Esophagus muscularis mucosa (tissue), 4 donors: ENCODE data around the gene GRIK1. TPM values are rescaled to one million over a fixed set of nuclear protein-coding genes. Genes with fewer than 3 reads are reported as not detected.
A peak's percentile ranks its signal among the peaks of the same experiment; 100 is the strongest.

ENCODE experiments used
- DNase-seq: peaks from one replicate; pipeline ENCODE4 v3.0.0-alpha.2; 2017; ENCODE audit errors: extremely low spot score
- H3K27ac ChIP-seq, 4 donors: fragments of 200-600 bp; sonication (generic); replicated peaks in 1 of 4; 1 replicate in 3 of 4; 2 replicates in 1 of 4; pipeline ENCODE4 v1.5.1; 2016 to 2019; ENCODE audit warnings: mild to moderate bottlenecking in 1 of 4
- H3K27me3 ChIP-seq, 4 donors: fragments of 200-600 bp; sonication (generic); one replicate each; pipeline versions ENCODE4 v1.5.1 to v1.6.0; 2016 to 2019
- H3K36me3 ChIP-seq, 4 donors: fragments of 200-600 bp; sonication (generic); one replicate each; pipeline ENCODE4 v1.5.1; 2016 to 2019
- H3K4me1 ChIP-seq, 4 donors: fragments of 200-600 bp; sonication (generic); one replicate each; pipeline ENCODE4 v1.5.1; 2016 to 2019
- H3K4me3 ChIP-seq, 4 donors: fragments of 200-600 bp; sonication (generic); 1 replicate in 2 of 4; 2 replicates in 2 of 4; pipeline ENCODE4 v1.5.1; 2016 to 2019; ENCODE audit warnings: mild to moderate bottlenecking in 4 of 4, moderate library complexity in 1 of 4
- H3K9me3 ChIP-seq, 4 donors: fragments of 200-600 bp; sonication (generic); 1 replicate in 3 of 4; 2 replicates in 1 of 4; pipeline ENCODE4 v1.5.1; 2016 to 2019
- EP300 ChIP-seq: sonication (generic); formaldehyde crosslinking; IDR thresholded peaks from one replicate; pipeline ENCODE4 v1.6.1; 2017; ENCODE audit warnings: antibody characterized with exemption
- POLR2A ChIP-seq: fragments of 450-650 bp; IDR thresholded peaks from one replicate; pipeline ENCODE4 v1.6.1; 2017; ENCODE audit warnings: antibody characterized with exemption, moderate library complexity, mild to moderate bottlenecking, low read depth
- POLR2AphosphoS5 ChIP-seq, 2 donors: sonication (generic); formaldehyde crosslinking; IDR thresholded peaks; one replicate each; pipeline ENCODE4 v1.6.1; 2017; ENCODE audit warnings: antibody characterized with exemption in 2 of 2
- WGBS: methylation state at CpG from one replicate; pipeline ENCODE4 v1.1.5; 2018; 5-methylcytosine and 5-hydroxymethylcytosine counted together
- intact Hi-C: fragments of 100-400 bp; cut with DNase I; formaldehyde crosslinking; loops from one replicate; pipeline ENCODE4 v1.15.1; 2023
- total RNA-seq, 4 donors: library from RNA; depleted of rRNA; stranded (reverse); fragments of >200 nt; gene quantifications; one replicate each; pipeline versions ENCODE4 v1.1.0 to v1.2.1, GENCODE V29; 2016
- TF ChIP-seq, protein P1 (sequence below), 3 experiments: fragments of 200-600 bp in 2 of 3; fragments of 450-650 bp in 1 of 3; sonication (generic) in 2 of 3; IDR thresholded peaks; one replicate each; pipeline ENCODE4 v1.5.1; 2017 to 2019; ENCODE audit warnings: antibody characterized with exemption in 3 of 3, mild to moderate bottlenecking in 2 of 3, moderate library complexity in 1 of 3

The GRIK1 gene
- total RNA-seq, 4 donors from 2014 or later = 0.19 to 0.40 (median 0.33) TPM; not detected in 1

DNA sequence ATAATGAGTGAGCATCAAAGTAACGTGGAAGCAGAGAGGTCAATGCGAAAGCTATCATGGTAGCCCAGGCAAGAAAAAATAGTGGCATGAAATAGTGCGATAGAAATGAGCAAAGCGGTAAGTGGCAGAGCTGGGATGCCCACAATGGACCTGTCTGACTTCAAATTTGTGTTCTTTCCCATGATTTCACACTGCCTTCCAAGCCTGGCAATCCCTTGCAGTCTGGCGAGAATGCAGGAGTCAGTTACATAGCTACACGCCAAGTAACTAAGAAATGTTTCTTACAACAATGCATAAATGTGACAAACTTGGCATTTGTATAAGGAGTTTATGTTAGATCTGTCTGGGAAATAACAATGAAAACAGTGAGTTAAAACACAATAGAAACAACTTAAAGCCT is 82.6 kb downstream of the GRIK1 start:
- Histone ChIP-seq H3K4me3 (no peak overlapping the region), H3K27ac (no peak overlapping the region), H3K36me3 (no peaks in the 10 kb centered on the region), H3K27me3 (peaks cover 0 to 7% (median 0%) of the 10 kb centered on the region in 4 donors), H3K9me3 (no peaks in the 10 kb centered on the region), H3K4me1 (no peaks in the 10 kb centered on the region)
- TF ChIP-seq, protein P1, sequence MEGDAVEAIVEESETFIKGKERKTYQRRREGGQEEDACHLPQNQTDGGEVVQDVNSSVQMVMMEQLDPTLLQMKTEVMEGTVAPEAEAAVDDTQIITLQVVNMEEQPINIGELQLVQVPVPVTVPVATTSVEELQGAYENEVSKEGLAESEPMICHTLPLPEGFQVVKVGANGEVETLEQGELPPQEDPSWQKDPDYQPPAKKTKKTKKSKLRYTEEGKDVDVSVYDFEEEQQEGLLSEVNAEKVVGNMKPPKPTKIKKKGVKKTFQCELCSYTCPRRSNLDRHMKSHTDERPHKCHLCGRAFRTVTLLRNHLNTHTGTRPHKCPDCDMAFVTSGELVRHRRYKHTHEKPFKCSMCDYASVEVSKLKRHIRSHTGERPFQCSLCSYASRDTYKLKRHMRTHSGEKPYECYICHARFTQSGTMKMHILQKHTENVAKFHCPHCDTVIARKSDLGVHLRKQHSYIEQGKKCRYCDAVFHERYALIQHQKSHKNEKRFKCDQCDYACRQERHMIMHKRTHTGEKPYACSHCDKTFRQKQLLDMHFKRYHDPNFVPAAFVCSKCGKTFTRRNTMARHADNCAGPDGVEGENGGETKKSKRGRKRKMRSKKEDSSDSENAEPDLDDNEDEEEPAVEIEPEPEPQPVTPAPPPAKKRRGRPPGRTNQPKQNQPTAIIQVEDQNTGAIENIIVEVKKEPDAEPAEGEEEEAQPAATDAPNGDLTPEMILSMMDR (IDR thresholded peaks at IDR 0.05) = no peak
- TF ChIP-seq EP300 = no peak
- TF ChIP-seq POLR2AphosphoS5 (IDR thresholded peaks at IDR 0.05) = no peak
- TF ChIP-seq POLR2A = no peak
- intact Hi-C loops = no loop called here
- WGBS = 90% methylated on average over 6 of the region's 6 CpGs
- no peak for DNase-seq

DNA sequence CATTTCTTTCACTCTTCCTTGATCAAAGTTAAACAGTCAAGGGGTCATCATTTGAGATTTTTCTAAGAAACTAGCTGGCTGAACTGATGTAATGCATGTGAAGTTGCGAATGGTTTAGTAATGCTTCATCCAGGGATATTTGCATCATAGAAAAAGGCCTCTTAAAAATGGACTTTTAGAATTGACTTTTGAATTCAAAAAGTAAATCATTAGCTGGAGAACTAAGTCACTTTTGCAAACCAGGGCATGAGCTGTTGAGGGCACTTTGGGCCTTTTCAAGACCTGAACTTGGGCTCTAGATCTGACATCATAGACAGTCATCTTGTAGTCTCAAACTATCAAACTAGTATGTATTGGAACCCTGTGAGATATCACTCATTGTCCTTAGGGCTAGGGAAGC is 85.0 kb downstream of the GRIK1 start:
- no peaks in the 10 kb centered on the region for H3K36me3 ChIP-seq
- H3K27me3 ChIP-seq = peaks cover 0 to 7% (median 0%) of the 10 kb centered on the region in 4 donors
- intact Hi-C loops = no loop called here
- no peak for DNase-seq
- no peak overlapping the region for H3K27ac ChIP-seq
- no peaks in the 10 kb centered on the region for H3K4me1 ChIP-seq
- H3K9me3 ChIP-seq = no peaks in the 10 kb centered on the region
- WGBS = 96% methylated on average over 1 of the region's 1 CpG
- TF ChIP-seq, protein P1 (IDR thresholded peaks at IDR 0.05) = no peak
- TF ChIP-seq POLR2AphosphoS5 (IDR thresholded peaks at IDR 0.05) (no peak), POLR2A (no peak), EP300 (no peak)
- H3K4me3 ChIP-seq = no peak overlapping the region

DNA sequence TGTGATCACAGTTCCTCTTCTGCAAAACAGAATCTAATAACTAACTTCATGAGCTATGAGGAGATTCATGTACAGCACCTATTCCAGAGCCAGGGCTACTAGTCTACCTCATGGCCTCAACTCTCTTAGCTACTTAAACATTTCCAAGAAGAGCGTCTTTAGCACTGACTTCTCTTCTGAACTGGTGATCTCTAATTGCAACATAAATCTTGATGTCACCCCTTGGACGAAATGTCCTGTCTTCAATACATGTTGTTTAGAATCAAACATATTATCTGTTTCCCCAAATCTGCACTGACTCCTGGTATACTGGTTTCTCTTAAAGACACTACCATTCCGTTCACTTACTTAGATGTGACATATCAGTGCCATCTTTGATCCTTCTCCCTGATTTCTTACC is 88.2 kb downstream of the GRIK1 start:
- Histone ChIP-seq H3K36me3 (no peaks in the 10 kb centered on the region), H3K27ac (no peak overlapping the region), H3K27me3 (no peaks in the 10 kb centered on the region), H3K9me3 (no peaks in the 10 kb centered on the region), H3K4me3 (no peak overlapping the region), H3K4me1 (no peaks in the 10 kb centered on the region)
- WGBS = 45% methylated on average over 3 of the region's 3 CpGs
- intact Hi-C loops = loop anchor here (2.0 kb wide), 1 partner anchor 375 kb away; no protein-coding TSS in a partner anchor
- no peak for DNase-seq
- TF ChIP-seq POLR2AphosphoS5 (IDR thresholded peaks at IDR 0.05) (no peak), POLR2A (no peak), EP300 (no peak)
- TF ChIP-seq, protein P1 (IDR thresholded peaks at IDR 0.05) = no peak

DNA sequence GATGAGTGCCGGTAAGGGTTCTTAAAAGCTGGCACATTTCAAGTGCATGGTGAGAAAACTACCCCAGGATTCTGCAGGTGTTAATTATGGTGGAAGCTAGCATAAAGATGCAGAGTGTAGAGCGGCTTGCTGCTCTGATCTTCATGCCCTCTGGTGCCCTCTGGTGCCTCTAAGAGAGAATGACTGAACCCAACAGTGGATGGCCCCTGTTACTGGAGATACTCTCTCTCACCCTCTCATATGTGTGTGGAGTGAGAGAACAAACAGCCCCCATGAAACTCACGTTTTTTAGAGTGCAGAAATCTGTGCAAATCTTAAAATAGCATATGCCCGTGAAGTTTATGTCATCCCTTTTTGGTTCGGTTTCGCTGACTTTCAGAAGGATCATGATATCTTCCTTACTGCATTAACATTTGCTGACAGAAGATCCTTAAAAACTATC is 90.0 kb downstream of the GRIK1 start:
- WGBS = 40% methylated on average over 6 of the region's 6 CpGs
- intact Hi-C loops = loop anchor here (2.0 kb wide), 1 partner anchor 373 kb away; no protein-coding TSS in a partner anchor
- Histone ChIP-seq H3K27ac (no peak overlapping the region), H3K9me3 (no peaks in the 10 kb centered on the region), H3K36me3 (no peaks in the 10 kb centered on the region), H3K4me3 (no peak overlapping the region), H3K27me3 (no peaks in the 10 kb centered on the region), H3K4me1 (no peaks in the 10 kb centered on the region)
- TF ChIP-seq, protein P1 (IDR thresholded peaks at IDR 0.05) = peak; percentile 48 to 68 (median 55)
- TF ChIP-seq POLR2AphosphoS5 (IDR thresholded peaks at IDR 0.05) = no peak
- no peak for TF ChIP-seq EP300
- TF ChIP-seq POLR2A = no peak
- DNase-seq = no peak

DNA sequence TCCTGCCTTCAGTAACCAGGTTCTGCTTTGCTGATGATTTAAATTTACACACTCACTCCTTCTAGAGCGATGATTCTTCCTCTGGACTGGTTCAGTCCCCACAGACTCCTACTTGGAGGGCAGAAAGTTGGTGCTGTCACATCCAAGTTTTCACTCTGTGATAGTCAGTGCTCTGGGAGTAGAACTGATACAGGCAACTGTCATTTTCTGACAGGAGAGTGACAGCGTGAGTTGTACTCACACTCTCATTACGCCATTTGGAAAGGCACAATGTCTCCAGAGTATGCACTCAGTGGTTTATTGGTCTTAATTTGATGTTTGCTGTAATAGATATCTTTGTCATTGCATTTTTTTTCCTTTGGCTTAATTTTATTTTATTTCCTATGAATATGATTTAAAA is 96.0 kb downstream of the GRIK1 start:
- no peaks in the 10 kb centered on the region for H3K9me3 ChIP-seq
- no peak overlapping the region for H3K4me3 ChIP-seq
- TF ChIP-seq, protein P1 (IDR thresholded peaks at IDR 0.05) = no peak
- TF ChIP-seq EP300 = no peak
- no peak for TF ChIP-seq POLR2A
- no peak for TF ChIP-seq POLR2AphosphoS5 (IDR thresholded peaks at IDR 0.05)
- no peaks in the 10 kb centered on the region for H3K27me3 ChIP-seq
- H3K27ac ChIP-seq = no peak overlapping the region
- no peaks in the 10 kb centered on the region for H3K4me1 ChIP-seq
- no peaks in the 10 kb centered on the region for H3K36me3 ChIP-seq
- DNase-seq = no peak
- 67% methylated on average over 3 of the region's 3 CpGs for WGBS
- intact Hi-C loops = no loop called here
